Measurements from ENCODE around the gene SNIP1.
"Not testable (repeated sequence)": the region's sequence is repeated elsewhere in the genome, so short reads cannot be mapped to it uniquely, and the experiment has no call there.

Gene SNIP1

GRCh38 chr1:37559080-37559479, 5.0 kb upstream of the SNIP1 start:
- DNase-seq = no peak

DNA sequence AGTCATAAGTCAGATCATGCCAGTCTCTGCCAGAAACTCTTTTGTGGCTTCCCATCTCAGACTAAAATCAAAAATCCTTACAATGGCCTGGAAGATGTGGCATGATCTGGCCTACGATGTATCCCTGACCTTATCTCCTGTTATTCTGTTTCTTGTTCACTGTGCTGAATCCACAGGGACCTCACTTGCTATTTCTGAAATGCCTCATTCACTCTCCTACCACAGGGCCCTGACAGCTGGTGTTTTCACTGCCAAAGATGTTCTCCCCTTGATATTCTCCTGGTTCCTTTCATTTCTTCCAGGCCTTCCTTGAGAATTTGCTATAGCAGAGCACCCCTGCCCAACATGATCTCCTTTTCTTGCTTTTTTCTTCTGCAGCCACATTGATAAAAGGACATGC, 4.3 kb upstream of the SNIP1 start:
- no peak for DNase-seq

GRCh38 chr1:37557402-37557801, 3.3 kb upstream of the SNIP1 start:
- no peak for DNase-seq

GRCh38 chr1:37556712-37557196, 2.7 kb upstream of the SNIP1 start, which contains the start of gene DNALI1:
TSS of gene DNALI1 (plus strand) at chr1:37556940. CDS start at chr1:37556995, 55 bp downstream.
- peak; percentile 28 for DNase-seq

DNA sequence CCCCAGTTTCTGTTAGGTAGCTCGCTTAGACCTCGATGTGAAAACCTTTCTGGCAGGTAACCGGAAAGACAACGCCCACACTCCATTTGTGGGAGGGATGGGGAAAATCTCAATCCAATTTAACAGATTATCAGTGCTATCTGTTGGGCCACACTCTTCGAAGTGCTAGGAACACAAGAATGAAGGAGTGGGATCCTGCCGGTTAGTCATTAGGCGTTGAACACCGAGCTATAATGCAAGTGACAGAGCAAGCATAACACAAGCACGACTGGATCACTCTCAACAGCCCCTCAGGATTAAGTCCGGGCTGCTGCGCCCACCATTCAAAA, 531 bp downstream of the SNIP1 start:
- DNase-seq = no peak

GRCh38 chr1:37549341-37549740, 4.8 kb downstream of the SNIP1 start:
- DNase-seq = no peak

GRCh38 chr1:37545019-37545418, 9.1 kb downstream of the SNIP1 start:
- no peak for DNase-seq

DNA sequence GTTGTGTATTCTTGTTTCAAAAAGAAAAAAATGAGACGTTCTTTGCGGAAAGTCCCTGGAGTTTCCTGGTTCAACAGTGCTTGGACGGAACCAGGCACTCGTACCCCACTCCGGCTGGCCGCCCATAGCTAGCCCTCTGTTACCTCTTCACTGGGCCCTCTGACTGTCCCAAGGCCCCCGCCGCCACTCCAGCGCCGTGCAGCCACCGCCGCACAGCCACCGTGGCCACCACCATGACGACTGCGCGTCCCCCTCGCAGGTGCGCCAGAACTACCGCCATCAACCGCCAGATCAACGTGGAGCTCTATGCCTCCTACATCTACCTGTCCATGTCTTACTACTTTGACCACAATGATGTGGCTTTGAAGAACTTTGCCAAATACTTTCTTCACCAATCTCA, 9.6 kb downstream of the SNIP1 start:
- DNase-seq = no peak

GRCh38 chr1:37540036-37540785, 13.9 kb downstream of the SNIP1 start:
- DNase-seq = no peak

- not testable (repeated sequence) for DNase-seq
Observed at GRCh38 chr1:37539154-37539553, 14.9 kb downstream of the SNIP1 start.

- DNase-seq = no peak
Observed at GRCh38 chr1:37537378-37537777, 16.7 kb downstream of the SNIP1 start.

- no peak for DNase-seq
Observed at GRCh38 chr1:37533317-37534093, 20.6 kb downstream of the SNIP1 start.

- DNase-seq = not testable (repeated sequence)
Observed at GRCh38 chr1:37532418-37533156, 21.5 kb downstream of the SNIP1 start.

GRCh38 chr1:37529888-37530287, 24.2 kb downstream of the SNIP1 start:
- DNase-seq = not testable (repeated sequence)

- DNase-seq = peak; percentile 23
Observed at GRCh38 chr1:37519613-37520012, 34.5 kb downstream of the SNIP1 start.

DNA sequence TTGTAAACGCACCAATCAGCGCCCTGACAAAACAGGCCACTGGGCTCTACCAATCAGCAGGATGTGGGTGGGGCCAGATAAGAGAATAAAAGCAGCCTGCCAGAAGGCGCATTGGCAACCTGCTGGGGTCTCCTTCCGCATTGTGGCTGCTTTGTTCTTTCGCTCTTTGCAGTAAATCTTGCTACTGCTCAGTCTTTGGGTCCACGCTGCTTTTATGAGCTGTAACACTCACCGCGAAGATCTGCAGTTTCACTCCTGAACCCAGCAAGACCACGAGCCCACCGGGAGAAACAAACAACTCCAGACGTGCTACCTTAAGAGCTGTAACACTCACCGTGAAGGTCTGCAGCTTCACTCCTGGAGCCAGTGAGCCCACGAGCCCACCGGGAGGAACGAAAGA, 35.2 kb downstream of the SNIP1 start:
- DNase-seq = peak; percentile 74

GRCh38 chr1:37518241-37518640, 35.9 kb downstream of the SNIP1 start:
- DNase-seq = not testable (repeated sequence)

GRCh38 chr1:37517569-37517968, 36.5 kb downstream of the SNIP1 start:
- DNase-seq = no peak

DNA sequence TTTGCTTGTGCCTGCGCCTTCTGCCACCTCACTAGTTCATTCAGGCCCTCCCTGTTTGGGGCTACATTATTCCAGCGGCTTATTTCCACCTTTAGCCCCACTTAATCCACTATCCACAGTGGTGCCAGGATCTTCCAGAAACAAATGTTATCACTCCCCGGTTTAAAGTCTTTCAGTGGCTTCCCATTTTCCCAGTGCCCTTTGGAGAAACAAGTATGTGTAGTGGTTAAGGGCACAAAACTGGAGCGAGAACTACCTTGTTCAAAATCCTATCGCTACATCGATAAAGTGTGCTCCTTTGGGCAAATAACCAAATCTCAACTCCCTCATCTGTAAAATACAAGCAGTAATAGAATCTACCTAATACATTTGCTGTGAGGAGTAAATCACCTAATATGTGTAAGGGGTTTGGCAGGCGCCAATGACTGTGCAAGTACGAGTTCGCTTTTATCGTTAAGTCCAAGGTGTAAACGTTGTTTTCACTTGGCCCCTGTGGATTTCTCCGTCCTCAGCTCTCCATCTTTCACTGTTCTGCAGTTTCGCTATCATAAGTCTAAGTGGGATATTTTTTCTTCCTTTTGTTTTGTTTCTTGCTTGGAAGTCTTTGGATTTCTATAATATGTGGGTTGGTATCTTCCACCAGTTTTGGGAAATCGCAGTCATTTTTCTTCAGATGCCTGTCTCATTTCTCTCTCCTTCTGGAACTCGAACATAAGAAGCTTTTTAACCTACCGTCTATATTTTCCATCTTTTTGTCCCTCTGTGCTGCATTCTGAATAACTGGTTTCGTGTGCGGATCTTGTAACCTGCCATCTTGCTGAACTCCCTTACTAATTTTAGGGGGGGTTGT, 38.7 kb downstream of the SNIP1 start:
- DNase-seq = no peak

- DNase-seq = peak; percentile 86
Observed at GRCh38 chr1:37514350-37515184, 39.5 kb downstream of the SNIP1 start, which contains the start of gene MEAF6. TSS of gene MEAF6 (minus strand) at chr1:37514766. CDS start at chr1:37514746, 20 bp downstream.

DNA sequence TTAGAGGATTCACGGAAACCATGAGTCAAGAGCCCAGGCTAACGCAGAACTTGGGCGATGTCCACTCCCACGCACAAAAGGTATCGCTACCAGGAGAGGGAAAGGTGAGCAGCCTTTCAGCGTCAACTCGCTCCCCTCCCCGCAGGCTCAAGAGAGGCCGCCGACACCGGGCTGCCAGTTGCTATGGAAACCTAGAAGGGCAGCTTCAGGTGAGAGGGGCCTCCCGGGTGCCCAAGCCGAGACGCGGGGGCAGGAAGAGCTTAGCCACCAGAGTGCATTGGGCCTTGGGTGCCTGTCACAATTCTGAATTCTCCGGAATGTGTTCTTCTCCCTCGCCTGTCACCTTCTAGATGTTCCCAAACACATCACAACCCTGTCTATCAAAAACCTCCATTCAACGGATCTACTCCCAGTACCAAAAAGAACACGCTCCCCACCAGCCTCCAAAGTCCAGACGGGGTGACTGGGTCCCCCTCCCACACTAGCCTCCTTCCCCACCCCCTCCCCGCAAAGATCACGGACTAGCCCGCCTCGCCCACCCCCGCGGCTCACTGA, 40.2 kb downstream of the SNIP1 start:
- DNase-seq = peak; percentile 59

All from CD4-positive, alpha-beta T cell treated with Interleukin-10 for 1 hour (primary cell).